PC-3 (cell line): ENCODE results near the gene ABLIM1.

Experiments
- CTCF ChIP-seq: fragments of 300-600 bp; sonication (generic); conservative IDR thresholded peaks from 2 replicates; pipeline ENCODE4 v1.5.1; 2017; ENCODE audit warnings: antibody characterized with exemption, low read depth, mild to moderate bottlenecking, low read length
- EZH2phosphoT487 ChIP-seq: fragments of 300-600 bp; sonication (generic); IDR thresholded peaks from 2 replicates; pipeline ENCODE4 v1.6.1; 2018; ENCODE audit warnings: mild to moderate bottlenecking, antibody characterized with exemption, low read length, borderline replicate concordance

- TF ChIP-seq EZH2phosphoT487 (no peak), CTCF (no peak)
These were observed 64.1 kb downstream of the ABLIM1 start for GRCh38 chr10:114593816-114594468.
